ENCODE measurements around the gene ADCY9.
A peak's percentile ranks its signal among the peaks of the same experiment; 100 is the strongest.
"Not testable (repeated sequence)": the region's sequence is repeated elsewhere in the genome, so short reads cannot be mapped to it uniquely, and the experiment has no call there.

Gene ADCY9

GRCh38 chr16:3965781-3966582 is 150.3 kb downstream of the ADCY9 start:
- DNase-seq, result no peak

GRCh38 chr16:3965306-3965705 is 150.9 kb downstream of the ADCY9 start:
- DNase-seq, result no peak

GRCh38 chr16:3964686-3965290 is 151.5 kb downstream of the ADCY9 start:
- no peak for DNase-seq

GRCh38 chr16:3963886-3964685 is 152.2 kb downstream of the ADCY9 start:
- no peak for DNase-seq

- DNase-seq, result peak; percentile 47
These were observed 153.0 kb downstream of the ADCY9 start for GRCh38 chr16:3963203-3963602.

GRCh38 chr16:3961449-3961849 is 154.8 kb downstream of the ADCY9 start:
- no peak for DNase-seq

GRCh38 chr16:3959926-3960590 is 156.2 kb downstream of the ADCY9 start:
- DNase-seq, result not testable (repeated sequence)

- DNase-seq, result no peak
These were observed 157.1 kb downstream of the ADCY9 start for GRCh38 chr16:3959148-3959547.

- DNase-seq, result no peak
These were observed 158.8 kb downstream of the ADCY9 start for GRCh38 chr16:3957344-3957980.

GRCh38 chr16:3954411-3954921 is 161.8 kb downstream of the ADCY9 start:
- DNase-seq, result no peak

GRCh38 chr16:3953728-3954410 is 162.4 kb downstream of the ADCY9 start:
- DNase-seq, result no peak

- DNase-seq, result no peak
These were observed 163.5 kb downstream of the ADCY9 start for GRCh38 chr16:3952737-3953131.

GRCh38 chr16:3951861-3952736 is 164.1 kb downstream of the ADCY9 start:
- DNase-seq, result no peak

- DNase-seq, result not testable (repeated sequence)
These were observed 164.9 kb downstream of the ADCY9 start for GRCh38 chr16:3951380-3951779.

GRCh38 chr16:3950343-3951193 is 165.7 kb downstream of the ADCY9 start:
- no peak for DNase-seq

GRCh38 chr16:3949946-3950342 is 166.3 kb downstream of the ADCY9 start:
- no peak for DNase-seq

GRCh38 chr16:3949287-3949686 is 167.0 kb downstream of the ADCY9 start:
- no peak for DNase-seq

GRCh38 chr16:3948378-3948995 is 167.8 kb downstream of the ADCY9 start:
- DNase-seq, result no peak

- DNase-seq, result no peak
These were observed 169.6 kb downstream of the ADCY9 start for GRCh38 chr16:3946604-3947180.

Data from CD4-positive, alpha-beta T cell treated with Interleukin-6 for 4 hours (primary cell).